Gastrocnemius medialis (tissue), 4 donors: ENCODE data around the gene PDRG1. TPM values are rescaled to one million over a fixed set of nuclear protein-coding genes. Genes with fewer than 3 reads are reported as not detected.

Source experiments
- ATAC-seq, 2 donors: fragments of 150-250 bp; one replicate each; pipeline ENCODE4 v1.9.1; 2016
- DNase-seq, 2 donors: peaks; one replicate each; pipeline ENCODE4 v3.0.0-alpha.2; 2019
- H3K27ac ChIP-seq, 4 donors: fragments of 200-600 bp; sonication (generic); 1 replicate in 1 of 4; 2 replicates in 3 of 4; pipeline ENCODE4 v1.5.1; 2016 to 2018; ENCODE audit warnings: mild to moderate bottlenecking in 2 of 4, moderate library complexity in 1 of 4
- H3K27me3 ChIP-seq, 3 donors: fragments of 200-600 bp; sonication (generic) in 2 of 3; 1 replicate in 1 of 3; 2 replicates in 2 of 3; pipeline versions ENCODE4 v1.5.1 to v1.6.0; 2016 to 2019; ENCODE audit warnings: mild to moderate bottlenecking in 1 of 3, moderate library complexity in 1 of 3
- H3K36me3 ChIP-seq, 2 donors: fragments of 200-600 bp; sonication (generic) in 1 of 2; one replicate each; pipeline ENCODE4 v1.5.1; 2017 to 2018
- H3K4me1 ChIP-seq, 2 donors: fragments of 200-600 bp; sonication (generic) in 1 of 2; one replicate each; pipeline ENCODE4 v1.5.1; 2016 to 2017; ENCODE audit warnings: mild to moderate bottlenecking in 2 of 2
- H3K4me3 ChIP-seq, 4 donors: fragments of 200-600 bp; sonication (generic) in 3 of 4; 1 replicate in 1 of 4; 2 replicates in 3 of 4; pipeline ENCODE4 v1.5.1; 2016 to 2019; ENCODE audit warnings: mild to moderate bottlenecking in 2 of 4
- H3K9me3 ChIP-seq, 3 donors: fragments of 200-600 bp; sonication (generic) in 2 of 3; 1 replicate in 1 of 3; 2 replicates in 2 of 3; pipeline ENCODE4 v1.5.1; 2016 to 2019
- POLR2A ChIP-seq, 2 donors: fragments of 450-650 bp; IDR thresholded peaks; one replicate each; pipeline ENCODE4 v1.6.1; 2017; ENCODE audit warnings: antibody characterized with exemption in 2 of 2, mild to moderate bottlenecking in 2 of 2, moderate library complexity in 2 of 2
- in situ Hi-C, 4 donors: fragments of 200-750 bp; cut with MboI; loops; one replicate each; pipeline versions ENCODE4 v1.15.0 to v1.8.0; 2017; ENCODE audit warnings: low sequenced_read_pairs in 4 of 4
- intact Hi-C: fragments of 100-400 bp; cut with DNase I; formaldehyde crosslinking; loops from one replicate; pipeline ENCODE4 v1.15.1; 2023; ENCODE audit warnings: low total_unique reads
- total RNA-seq, 4 donors: library from RNA; depleted of rRNA; stranded (reverse); fragments of >200 nt; gene quantifications; one replicate each; pipeline versions ENCODE4 v1.1.0 to v1.2.3, GENCODE V29; 2016
- TF ChIP-seq, protein P1 (sequence below), 5 experiments: fragments of 450-650 bp in 3 of 5; fragments of 200-600 bp in 2 of 5; sonication (generic) in 2 of 5; IDR thresholded peaks in 4 of 5; conservative IDR thresholded peaks in 1 of 5; 1 replicate in 4 of 5; 2 replicates in 1 of 5; pipeline ENCODE4 v1.5.1; 2016 to 2019; ENCODE audit warnings: antibody characterized with exemption in 5 of 5, mild to moderate bottlenecking in 3 of 5, moderate library complexity in 3 of 5

Gene PDRG1
- total RNA-seq, 4 donors from 2014 or later, result 7.0 to 12.9 (median 9.6) TPM

DNA sequence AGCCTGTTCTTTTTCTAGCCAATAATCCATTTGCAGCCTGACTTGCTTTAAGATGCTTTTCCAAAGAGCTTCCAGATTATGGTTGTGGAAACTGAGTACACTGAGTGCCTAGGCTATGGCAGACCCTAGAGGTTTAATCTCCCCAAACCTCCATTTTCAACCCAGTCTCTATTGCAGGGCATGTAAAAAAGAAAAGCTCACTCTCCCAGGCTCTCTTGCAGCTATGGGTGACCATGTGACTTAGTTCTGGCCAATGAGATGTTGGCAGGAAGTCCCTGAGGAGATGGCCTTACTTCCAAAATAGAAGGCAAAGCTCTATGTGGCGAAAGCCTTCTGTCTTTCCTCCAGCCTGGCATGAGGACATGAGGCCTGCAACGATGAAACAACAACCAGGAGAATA lies 3.8 kb downstream of the PDRG1 start:
- H3K9me3 ChIP-seq, result no peaks in the 10 kb centered on the region
- no peak overlapping the region for H3K27ac ChIP-seq
- TF ChIP-seq, protein P1, sequence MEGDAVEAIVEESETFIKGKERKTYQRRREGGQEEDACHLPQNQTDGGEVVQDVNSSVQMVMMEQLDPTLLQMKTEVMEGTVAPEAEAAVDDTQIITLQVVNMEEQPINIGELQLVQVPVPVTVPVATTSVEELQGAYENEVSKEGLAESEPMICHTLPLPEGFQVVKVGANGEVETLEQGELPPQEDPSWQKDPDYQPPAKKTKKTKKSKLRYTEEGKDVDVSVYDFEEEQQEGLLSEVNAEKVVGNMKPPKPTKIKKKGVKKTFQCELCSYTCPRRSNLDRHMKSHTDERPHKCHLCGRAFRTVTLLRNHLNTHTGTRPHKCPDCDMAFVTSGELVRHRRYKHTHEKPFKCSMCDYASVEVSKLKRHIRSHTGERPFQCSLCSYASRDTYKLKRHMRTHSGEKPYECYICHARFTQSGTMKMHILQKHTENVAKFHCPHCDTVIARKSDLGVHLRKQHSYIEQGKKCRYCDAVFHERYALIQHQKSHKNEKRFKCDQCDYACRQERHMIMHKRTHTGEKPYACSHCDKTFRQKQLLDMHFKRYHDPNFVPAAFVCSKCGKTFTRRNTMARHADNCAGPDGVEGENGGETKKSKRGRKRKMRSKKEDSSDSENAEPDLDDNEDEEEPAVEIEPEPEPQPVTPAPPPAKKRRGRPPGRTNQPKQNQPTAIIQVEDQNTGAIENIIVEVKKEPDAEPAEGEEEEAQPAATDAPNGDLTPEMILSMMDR (IDR thresholded peaks at IDR 0.05 in 4 of 5, conservative IDR thresholded peaks at IDR 0.05 in 1 of 5), result no peak
- no peak for TF ChIP-seq POLR2A (IDR thresholded peaks at IDR 0.05)
- intact Hi-C loops, result no loop called here
- H3K36me3 ChIP-seq, result peaks cover 0 to 48% of the 10 kb centered on the region in 2 donors
- ATAC-seq (no peak), DNase-seq (no peak)
- no peak overlapping the region for H3K4me3 ChIP-seq
- in situ Hi-C loops, result no loop called here
- peaks cover 17 to 18% of the 10 kb centered on the region in 2 donors for H3K4me1 ChIP-seq
- no peaks in the 10 kb centered on the region for H3K27me3 ChIP-seq

DNA sequence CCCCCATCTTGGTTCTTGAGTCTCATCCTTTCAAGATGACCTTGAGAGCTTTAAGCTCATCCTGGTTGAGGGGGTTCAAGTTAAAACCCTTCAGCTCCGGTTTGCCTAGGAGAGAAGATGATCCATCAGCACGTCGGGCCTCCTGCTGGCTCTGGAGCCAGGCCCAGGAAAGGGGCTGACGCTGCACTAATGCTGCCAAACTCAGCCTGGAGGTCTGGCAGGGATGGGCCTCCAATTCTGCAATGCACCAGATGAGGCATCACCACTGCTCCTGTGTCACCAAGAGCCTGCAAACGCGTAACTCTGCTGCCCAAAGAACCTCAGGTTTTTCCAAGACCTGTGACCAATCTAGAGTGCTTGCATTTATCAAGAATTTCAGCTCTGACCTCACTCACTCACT lies 6.1 kb downstream of the PDRG1 start:
- no peaks in the 10 kb centered on the region for H3K9me3 ChIP-seq
- peaks cover 0 to 48% of the 10 kb centered on the region in 2 donors for H3K36me3 ChIP-seq
- intact Hi-C loops, result no loop called here
- no peaks in the 10 kb centered on the region for H3K27me3 ChIP-seq
- H3K4me1 ChIP-seq, result peaks cover 14% of the 10 kb centered on the region in 2 donors
- TF ChIP-seq POLR2A (IDR thresholded peaks at IDR 0.05), result no peak
- TF ChIP-seq, protein P1 (IDR thresholded peaks at IDR 0.05 in 4 of 5, conservative IDR thresholded peaks at IDR 0.05 in 1 of 5), result no peak
- DNase-seq, result peak in 1 of 2 donors; percentile 53
- in situ Hi-C loops, result no loop called here
- peak overlapping the region in 1 of 4 donors; percentile 43 for H3K27ac ChIP-seq
- H3K4me3 ChIP-seq, result no peak overlapping the region
- peak in 1 of 2 donors; percentile 76 for ATAC-seq

- ATAC-seq (no peak), DNase-seq (no peak)
- intact Hi-C loops, result no loop called here
- in situ Hi-C loops, result no loop called here
- Histone ChIP-seq H3K27me3 (no peaks in the 10 kb centered on the region), H3K9me3 (no peaks in the 10 kb centered on the region), H3K4me1 (peaks cover 9 to 10% of the 10 kb centered on the region in 2 donors), H3K4me3 (no peak overlapping the region), H3K36me3 (peaks cover 0 to 48% of the 10 kb centered on the region in 2 donors), H3K27ac (peak overlapping the region in 1 of 4 donors; percentile 43)
- no peak for TF ChIP-seq POLR2A (IDR thresholded peaks at IDR 0.05)
- TF ChIP-seq, protein P1 (IDR thresholded peaks at IDR 0.05 in 4 of 5, conservative IDR thresholded peaks at IDR 0.05 in 1 of 5), result no peak
Observed at GRCh38 chr20:31945319-31945718, 6.5 kb downstream of the PDRG1 start.

- intact Hi-C loops (no loop called here), in situ Hi-C loops (no loop called here)
- no peak overlapping the region for H3K4me3 ChIP-seq
- peaks cover 8 to 10% of the 10 kb centered on the region in 2 donors for H3K4me1 ChIP-seq
- no peaks in the 10 kb centered on the region for H3K27me3 ChIP-seq
- DNase-seq (no peak), ATAC-seq (peak in 1 of 2 donors; percentile 38)
- TF ChIP-seq POLR2A (IDR thresholded peaks at IDR 0.05), result no peak
- TF ChIP-seq, protein P1 (IDR thresholded peaks at IDR 0.05 in 4 of 5, conservative IDR thresholded peaks at IDR 0.05 in 1 of 5), result no peak
- H3K36me3 ChIP-seq, result peaks cover 0 to 39% of the 10 kb centered on the region in 2 donors
- no peaks in the 10 kb centered on the region for H3K9me3 ChIP-seq
- no peak overlapping the region for H3K27ac ChIP-seq
Observed at GRCh38 chr20:31943052-31943471, 8.8 kb downstream of the PDRG1 start.

- intact Hi-C loops, result no loop called here
- Histone ChIP-seq H3K9me3 (no peaks in the 10 kb centered on the region), H3K27me3 (no peaks in the 10 kb centered on the region), H3K4me3 (no peak overlapping the region), H3K4me1 (peaks cover 8 to 10% of the 10 kb centered on the region in 2 donors), H3K27ac (no peak overlapping the region), H3K36me3 (peaks cover 0 to 6% of the 10 kb centered on the region in 2 donors)
- TF ChIP-seq POLR2A (IDR thresholded peaks at IDR 0.05), result no peak
- TF ChIP-seq, protein P1 (IDR thresholded peaks at IDR 0.05 in 4 of 5, conservative IDR thresholded peaks at IDR 0.05 in 1 of 5), result no peak
- in situ Hi-C loops, result no loop called here
- ATAC-seq (no peak), DNase-seq (no peak)
Observed at GRCh38 chr20:31939661-31940060, 12.2 kb downstream of the PDRG1 start.
